ENCODE data around the gene TNFSF13.

The TNFSF13 gene

DNA sequence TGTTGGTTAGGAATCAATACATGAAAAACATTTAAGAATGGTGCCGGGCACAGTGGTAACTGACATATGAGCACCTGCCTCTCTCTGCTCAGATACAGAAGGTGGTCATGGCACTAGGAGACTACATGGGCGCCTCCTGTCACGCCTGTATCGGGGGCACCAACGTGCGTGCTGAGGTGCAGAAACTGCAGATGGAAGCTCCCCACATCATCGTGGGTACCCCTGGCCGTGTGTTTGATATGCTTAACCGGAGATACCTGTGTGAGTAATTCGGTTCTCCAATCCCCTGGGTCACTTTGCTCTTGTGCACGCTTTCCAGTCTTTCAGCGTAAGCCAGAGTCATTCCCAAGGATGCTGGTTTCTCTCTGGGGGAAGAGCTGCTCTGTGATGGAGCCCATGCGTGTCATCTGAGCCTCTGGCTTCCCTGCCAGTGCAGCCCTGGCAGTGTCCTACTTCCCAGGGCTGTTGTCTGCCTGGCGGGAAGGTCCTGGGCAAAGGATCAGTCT is 17.9 kb downstream of the TNFSF13 start:
- Histone ChIP-seq H3K9me3 (replicated peaks in 1 of 2; ENCODE audit: control insufficient read depth in 2 of 2, insufficient read depth in 1 of 2, low read depth in 1 of 2, low read length in 2 of 2) (no peaks in the 10 kb centered on the region), H3K4ac (ENCODE audit: low read length) (no peak overlapping the region), H3K36me3 (replicated peaks in 1 of 2; ENCODE audit: control insufficient read depth in 2 of 2, insufficient read depth in 2 of 2, low read length in 2 of 2) (peaks cover 56 to 80% of the 10 kb centered on the region in 2 donors), H3K4me1 (ENCODE audit: control insufficient read depth in 2 of 2, insufficient read depth in 1 of 2, low read depth in 1 of 2, low read length in 2 of 2) (peaks cover 12 to 14% of the 10 kb centered on the region in 2 donors), H3K18ac (ENCODE audit: low read length) (no peak overlapping the region), H3K4me3 (ENCODE audit: low read length in 2 of 2) (no peak overlapping the region), H2BK15ac (ENCODE audit: low read length) (no peak overlapping the region), H3K4me2 (ENCODE audit: insufficient read depth, low read length, poor library complexity, severe bottlenecking) (no peak overlapping the region), H3K9ac (ENCODE audit: low read depth, low read length, poor library complexity) (no peak overlapping the region), H3K23ac (ENCODE audit: low read depth, low read length, poor library complexity) (no peak overlapping the region), H4K8ac (ENCODE audit: low read depth, low read length) (no peak overlapping the region), H3K79me1 (ENCODE audit: low read depth, low read length) (peaks cover 14% of the 10 kb centered on the region), H2AK5ac (ENCODE audit: low read depth, low read length) (no peak overlapping the region), H2BK5ac (ENCODE audit: low read length) (no peak overlapping the region), H3K27ac (replicated peaks; ENCODE audit: low read length) (no peak overlapping the region), H3K14ac (ENCODE audit: low read length) (no peak overlapping the region), H2BK120ac (ENCODE audit: low read depth, low read length) (no peak overlapping the region), H4K91ac (ENCODE audit: low read depth, low read length, poor library complexity) (no peak overlapping the region), H2BK12ac (ENCODE audit: low read length) (no peak overlapping the region), H3K27me3 (ENCODE audit: control insufficient read depth in 3 of 3, insufficient read depth in 3 of 3, low read depth in 1 of 3, low read length in 3 of 3) (no peaks in the 10 kb centered on the region), H2AFZ (ENCODE audit: low read length) (no peak overlapping the region)
- no CpG with 5 or more reads among the region's 14 CpGs for WGBS, 2 donors (ENCODE audit: extremely low coverage in 2 of 2, insufficient read length in 2 of 2, insufficient replicate concordance in 1 of 2)
- no peak for DNase-seq (ENCODE audit: low spot score)

DNA sequence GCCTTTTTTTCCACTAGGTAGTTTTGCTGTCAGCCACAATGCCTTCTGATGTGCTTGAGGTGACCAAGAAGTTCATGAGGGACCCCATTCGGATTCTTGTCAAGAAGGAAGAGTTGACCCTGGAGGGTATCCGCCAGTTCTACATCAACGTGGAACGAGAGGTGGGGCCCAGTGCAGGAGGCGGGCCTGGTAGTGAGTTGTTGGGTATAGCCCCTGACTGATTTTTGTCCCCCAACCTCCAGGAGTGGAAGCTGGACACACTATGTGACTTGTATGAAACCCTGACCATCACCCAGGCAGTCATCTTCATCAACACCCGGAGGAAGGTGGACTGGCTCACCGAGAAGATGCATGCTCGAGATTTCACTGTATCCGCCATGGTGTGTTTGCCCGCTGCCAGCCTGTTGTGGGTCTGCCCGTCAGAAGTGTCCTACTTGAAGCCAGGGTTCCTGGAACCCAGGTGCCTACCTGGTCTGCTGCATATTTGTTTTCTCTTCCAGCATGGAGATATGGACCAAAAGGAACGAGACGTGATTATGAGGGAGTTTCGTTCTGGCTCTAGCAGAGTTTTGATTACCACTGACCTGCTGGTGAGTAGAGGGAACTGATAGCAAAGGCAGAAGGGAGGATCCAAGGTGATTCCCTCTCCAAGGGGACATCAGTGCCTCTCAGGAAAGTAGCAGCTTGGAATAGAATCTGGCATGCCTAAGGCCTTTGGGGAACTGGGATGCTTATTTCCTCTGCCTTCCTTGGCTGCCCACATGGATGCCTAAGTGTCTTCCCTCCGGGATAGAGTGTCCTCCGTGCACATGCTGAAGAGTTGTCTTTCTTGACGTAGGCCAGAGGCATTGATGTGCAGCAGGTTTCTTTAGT is 19.0 kb downstream of the TNFSF13 start:
- Histone ChIP-seq H3K4me2 (ENCODE audit: insufficient read depth, low read length, poor library complexity, severe bottlenecking) (no peak overlapping the region), H2BK5ac (ENCODE audit: low read length) (no peak overlapping the region), H3K4ac (ENCODE audit: low read length) (no peak overlapping the region), H3K14ac (ENCODE audit: low read length) (no peak overlapping the region), H4K91ac (ENCODE audit: low read depth, low read length, poor library complexity) (no peak overlapping the region), H3K4me1 (ENCODE audit: control insufficient read depth in 2 of 2, insufficient read depth in 1 of 2, low read depth in 1 of 2, low read length in 2 of 2) (peaks cover 10 to 13% of the 10 kb centered on the region in 2 donors), H2BK12ac (ENCODE audit: low read length) (no peak overlapping the region), H2BK120ac (ENCODE audit: low read depth, low read length) (no peak overlapping the region), H3K27ac (replicated peaks; ENCODE audit: low read length) (peak overlapping the region; percentile 7), H3K23ac (ENCODE audit: low read depth, low read length, poor library complexity) (no peak overlapping the region), H3K27me3 (ENCODE audit: control insufficient read depth in 3 of 3, insufficient read depth in 3 of 3, low read depth in 1 of 3, low read length in 3 of 3) (no peaks in the 10 kb centered on the region), H3K4me3 (ENCODE audit: low read length in 2 of 2) (no peak overlapping the region), H3K79me1 (ENCODE audit: low read depth, low read length) (peaks cover 19% of the 10 kb centered on the region), H3K9ac (ENCODE audit: low read depth, low read length, poor library complexity) (no peak overlapping the region), H2AK5ac (ENCODE audit: low read depth, low read length) (no peak overlapping the region), H2AFZ (ENCODE audit: low read length) (no peak overlapping the region), H3K9me3 (replicated peaks in 1 of 2; ENCODE audit: control insufficient read depth in 2 of 2, insufficient read depth in 1 of 2, low read depth in 1 of 2, low read length in 2 of 2) (no peaks in the 10 kb centered on the region), H3K36me3 (replicated peaks in 1 of 2; ENCODE audit: control insufficient read depth in 2 of 2, insufficient read depth in 2 of 2, low read length in 2 of 2) (peaks cover 58 to 85% of the 10 kb centered on the region in 2 donors), H3K18ac (ENCODE audit: low read length) (no peak overlapping the region), H2BK15ac (ENCODE audit: low read length) (no peak overlapping the region), H4K8ac (ENCODE audit: low read depth, low read length) (no peak overlapping the region)
- no CpG with 5 or more reads among the region's 17 CpGs for WGBS, 2 donors (ENCODE audit: extremely low coverage in 2 of 2, insufficient read length in 2 of 2, insufficient replicate concordance in 1 of 2)
- no peak for DNase-seq (ENCODE audit: low spot score)

DNA sequence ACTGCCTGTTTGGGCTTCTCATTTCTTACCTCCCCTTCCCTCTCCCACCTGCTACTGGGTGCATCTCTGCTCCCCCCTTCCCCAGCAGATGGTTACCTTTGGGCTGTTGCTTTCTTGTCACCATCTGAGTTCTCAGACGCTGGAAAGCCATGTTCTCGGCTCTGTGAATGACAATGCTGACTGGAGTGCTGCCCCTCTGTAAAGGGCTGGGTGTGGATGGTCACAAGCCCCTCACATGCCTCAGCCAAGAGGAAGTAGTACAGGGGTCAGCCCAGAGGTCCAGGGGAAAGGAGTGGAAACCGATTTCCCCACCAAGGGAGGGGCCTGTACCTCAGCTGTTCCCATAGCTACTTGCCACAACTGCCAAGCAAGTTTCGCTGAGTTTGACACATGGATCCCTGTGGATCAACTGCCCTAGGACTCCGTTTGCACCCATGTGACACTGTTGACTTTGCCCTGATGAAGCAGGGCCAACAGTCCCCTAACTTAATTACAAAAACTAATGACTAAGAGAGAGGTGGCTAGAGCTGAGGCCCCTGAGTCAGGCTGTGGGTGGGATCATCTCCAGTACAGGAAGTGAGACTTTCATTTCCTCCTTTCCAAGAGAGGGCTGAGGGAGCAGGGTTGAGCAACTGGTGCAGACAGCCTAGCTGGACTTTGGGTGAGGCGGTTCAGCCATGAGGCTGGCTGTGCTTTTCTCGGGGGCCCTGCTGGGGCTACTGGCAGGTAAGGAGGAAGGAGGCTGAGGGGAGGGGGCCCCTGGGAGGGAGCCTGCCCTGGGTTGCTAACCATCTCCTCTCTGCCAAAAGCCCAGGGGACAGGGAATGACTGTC is 20.7 kb downstream of the TNFSF13 start, which contains the start of gene CD68:
Gene CD68, plus strand, starts transcription at position 638 of the 833 bp plus-strand sequence. Its CDS starts 40 bp downstream, at position 678.
- H2BK5ac ChIP-seq (ENCODE audit: low read length): no peak within 1 kb of the TSS
- H2BK120ac ChIP-seq (ENCODE audit: low read depth, low read length): no peak within 1 kb of the TSS
- H4K91ac ChIP-seq (ENCODE audit: low read depth, low read length, poor library complexity): no peak within 1 kb of the TSS
- DNase-seq (ENCODE audit: low spot score): no peak
- no peak within 1 kb of the TSS for H2BK12ac ChIP-seq (ENCODE audit: low read length)
- no peak within 1 kb of the TSS for H2AFZ ChIP-seq (ENCODE audit: low read length)
- no peaks in the 10 kb centered on the region for H3K9me3 ChIP-seq (replicated peaks in 1 of 2; ENCODE audit: control insufficient read depth in 2 of 2, insufficient read depth in 1 of 2, low read depth in 1 of 2, low read length in 2 of 2)
- no peak within 1 kb of the TSS for H2AK5ac ChIP-seq (ENCODE audit: low read depth, low read length)
- H2BK15ac ChIP-seq (ENCODE audit: low read length): no peak within 1 kb of the TSS
- no peak within 1 kb of the TSS for H3K14ac ChIP-seq (ENCODE audit: low read length)
- H4K8ac ChIP-seq (ENCODE audit: low read depth, low read length): no peak within 1 kb of the TSS
- no CpG with 5 or more reads among the region's 7 CpGs for WGBS, 2 donors (ENCODE audit: extremely low coverage in 2 of 2, insufficient read length in 2 of 2, insufficient replicate concordance in 1 of 2)
- H3K36me3 ChIP-seq (replicated peaks in 1 of 2; ENCODE audit: control insufficient read depth in 2 of 2, insufficient read depth in 2 of 2, low read length in 2 of 2): peaks cover 55 to 84% of the 10 kb centered on the region in 2 donors
- H3K27ac ChIP-seq (replicated peaks; ENCODE audit: low read length): peak within 1 kb of the TSS; percentile 52
- H3K18ac ChIP-seq (ENCODE audit: low read length): no peak within 1 kb of the TSS
- H3K27me3 ChIP-seq (ENCODE audit: control insufficient read depth in 3 of 3, insufficient read depth in 3 of 3, low read depth in 1 of 3, low read length in 3 of 3): no peaks in the 10 kb centered on the region
- H3K4me2 ChIP-seq (ENCODE audit: insufficient read depth, low read length, poor library complexity, severe bottlenecking): no peak within 1 kb of the TSS
- H3K79me1 ChIP-seq (ENCODE audit: low read depth, low read length): peaks cover 18% of the 10 kb centered on the region
- H3K4ac ChIP-seq (ENCODE audit: low read length): no peak within 1 kb of the TSS
- H3K9ac ChIP-seq (ENCODE audit: low read depth, low read length, poor library complexity): peak within 1 kb of the TSS; percentile 26
- H3K23ac ChIP-seq (ENCODE audit: low read depth, low read length, poor library complexity): peak within 1 kb of the TSS; percentile 92
- H3K4me3 ChIP-seq (ENCODE audit: low read length in 2 of 2): no peak within 1 kb of the TSS
- H3K4me1 ChIP-seq (ENCODE audit: control insufficient read depth in 2 of 2, insufficient read depth in 1 of 2, low read depth in 1 of 2, low read length in 2 of 2): peaks cover 18 to 21% of the 10 kb centered on the region in 2 donors
